ENCODE measurements around the gene CCDC154. TPM values are rescaled to one million over a fixed set of nuclear protein-coding genes. Genes with fewer than 3 reads are reported as not detected.
A peak's percentile ranks its signal among the peaks of the same experiment; 100 is the strongest.

The CCDC154 gene
- total and polyA plus RNA-seq, 9 of the 15 experiments (the other 6 are each of a cell fraction or from before 2014, with no cell fraction given) = 0.15 to 1.4 (median 0.20) TPM; not detected in 5

DNA sequence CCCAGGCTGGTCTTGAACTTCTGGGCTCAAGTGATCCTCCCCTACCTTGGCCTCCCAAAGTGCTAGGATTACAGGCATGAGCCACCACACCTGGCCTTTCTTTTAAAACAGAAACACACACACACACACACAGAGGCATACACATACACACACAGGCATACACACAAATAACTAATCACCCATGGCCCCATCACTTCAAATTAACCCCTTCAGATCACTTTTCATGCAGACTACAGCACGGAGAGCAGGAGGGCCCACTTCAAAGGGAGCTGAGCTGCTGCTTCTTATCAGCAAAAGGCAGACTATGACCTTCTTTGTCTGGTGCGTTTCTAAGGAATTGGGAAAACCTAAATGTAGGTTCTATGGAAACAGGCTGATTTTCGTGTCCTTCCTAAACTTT, 28.6 kb upstream of the CCDC154 start (continued):
- no peak for TF ChIP-seq DNMT1 (IDR thresholded peaks at IDR 0.05)
- TF ChIP-seq, protein P1, sequence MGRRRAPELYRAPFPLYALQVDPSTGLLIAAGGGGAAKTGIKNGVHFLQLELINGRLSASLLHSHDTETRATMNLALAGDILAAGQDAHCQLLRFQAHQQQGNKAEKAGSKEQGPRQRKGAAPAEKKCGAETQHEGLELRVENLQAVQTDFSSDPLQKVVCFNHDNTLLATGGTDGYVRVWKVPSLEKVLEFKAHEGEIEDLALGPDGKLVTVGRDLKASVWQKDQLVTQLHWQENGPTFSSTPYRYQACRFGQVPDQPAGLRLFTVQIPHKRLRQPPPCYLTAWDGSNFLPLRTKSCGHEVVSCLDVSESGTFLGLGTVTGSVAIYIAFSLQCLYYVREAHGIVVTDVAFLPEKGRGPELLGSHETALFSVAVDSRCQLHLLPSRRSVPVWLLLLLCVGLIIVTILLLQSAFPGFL (CRISPR knock-in tag; IDR thresholded peaks at IDR 0.05) = no peak
- TF ChIP-seq ARID1B (IDR thresholded peaks at IDR 0.05) = peak; percentile 84
- no peak for TF ChIP-seq RFX1 (IDR thresholded peaks at IDR 0.05)
- no peak for TF ChIP-seq ZSCAN32 (CRISPR knock-in tag; IDR thresholded peaks at IDR 0.05)
- peak in 1 of 2 experiments; percentile 77; a peak in 2 of 4 replicates for TF ChIP-seq HDAC1 (IDR thresholded peaks at IDR 0.05)
- TF ChIP-seq, protein P2, sequence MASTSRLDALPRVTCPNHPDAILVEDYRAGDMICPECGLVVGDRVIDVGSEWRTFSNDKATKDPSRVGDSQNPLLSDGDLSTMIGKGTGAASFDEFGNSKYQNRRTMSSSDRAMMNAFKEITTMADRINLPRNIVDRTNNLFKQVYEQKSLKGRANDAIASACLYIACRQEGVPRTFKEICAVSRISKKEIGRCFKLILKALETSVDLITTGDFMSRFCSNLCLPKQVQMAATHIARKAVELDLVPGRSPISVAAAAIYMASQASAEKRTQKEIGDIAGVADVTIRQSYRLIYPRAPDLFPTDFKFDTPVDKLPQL (IDR thresholded peaks at IDR 0.05; ENCODE audit: extremely low read depth, insufficient read length) = no peak
- TF ChIP-seq POLR2AphosphoS2 (IDR thresholded peaks at IDR 0.05; ENCODE audit: low read length) = no peak
- TF ChIP-seq, protein P3, sequence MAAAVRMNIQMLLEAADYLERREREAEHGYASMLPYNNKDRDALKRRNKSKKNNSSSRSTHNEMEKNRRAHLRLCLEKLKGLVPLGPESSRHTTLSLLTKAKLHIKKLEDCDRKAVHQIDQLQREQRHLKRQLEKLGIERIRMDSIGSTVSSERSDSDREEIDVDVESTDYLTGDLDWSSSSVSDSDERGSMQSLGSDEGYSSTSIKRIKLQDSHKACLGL (CRISPR knock-in tag; IDR thresholded peaks at IDR 0.05; ENCODE audit: borderline replicate concordance, poor library complexity, severe bottlenecking) = no peak
- TF ChIP-seq BACH1 (tag; IDR thresholded peaks at IDR 0.05) = no peak
- TF ChIP-seq, protein P4, sequence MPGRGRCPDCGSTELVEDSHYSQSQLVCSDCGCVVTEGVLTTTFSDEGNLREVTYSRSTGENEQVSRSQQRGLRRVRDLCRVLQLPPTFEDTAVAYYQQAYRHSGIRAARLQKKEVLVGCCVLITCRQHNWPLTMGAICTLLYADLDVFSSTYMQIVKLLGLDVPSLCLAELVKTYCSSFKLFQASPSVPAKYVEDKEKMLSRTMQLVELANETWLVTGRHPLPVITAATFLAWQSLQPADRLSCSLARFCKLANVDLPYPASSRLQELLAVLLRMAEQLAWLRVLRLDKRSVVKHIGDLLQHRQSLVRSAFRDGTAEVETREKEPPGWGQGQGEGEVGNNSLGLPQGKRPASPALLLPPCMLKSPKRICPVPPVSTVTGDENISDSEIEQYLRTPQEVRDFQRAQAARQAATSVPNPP (IDR thresholded peaks at IDR 0.05; ENCODE audit: borderline replicate concordance, insufficient read depth, insufficient read length) = no peak
- TF ChIP-seq HDAC3 (IDR thresholded peaks at IDR 0.05; ENCODE audit: borderline replicate concordance, partially characterized antibody) = no peak
- no peak for TF ChIP-seq SIRT6 (IDR thresholded peaks at IDR 0.05; ENCODE audit: low read depth, low read length)
- no peak for TF ChIP-seq MECOM (CRISPR knock-in tag; IDR thresholded peaks at IDR 0.05)
- no peak for TF ChIP-seq GABPA (tag; conservative IDR thresholded peaks at IDR 0.05; ENCODE audit: low read depth)
- TF ChIP-seq FOS (IDR thresholded peaks at IDR 0.05; ENCODE audit: extremely low read depth, insufficient read length) = no peak
- TF ChIP-seq, protein P5, sequence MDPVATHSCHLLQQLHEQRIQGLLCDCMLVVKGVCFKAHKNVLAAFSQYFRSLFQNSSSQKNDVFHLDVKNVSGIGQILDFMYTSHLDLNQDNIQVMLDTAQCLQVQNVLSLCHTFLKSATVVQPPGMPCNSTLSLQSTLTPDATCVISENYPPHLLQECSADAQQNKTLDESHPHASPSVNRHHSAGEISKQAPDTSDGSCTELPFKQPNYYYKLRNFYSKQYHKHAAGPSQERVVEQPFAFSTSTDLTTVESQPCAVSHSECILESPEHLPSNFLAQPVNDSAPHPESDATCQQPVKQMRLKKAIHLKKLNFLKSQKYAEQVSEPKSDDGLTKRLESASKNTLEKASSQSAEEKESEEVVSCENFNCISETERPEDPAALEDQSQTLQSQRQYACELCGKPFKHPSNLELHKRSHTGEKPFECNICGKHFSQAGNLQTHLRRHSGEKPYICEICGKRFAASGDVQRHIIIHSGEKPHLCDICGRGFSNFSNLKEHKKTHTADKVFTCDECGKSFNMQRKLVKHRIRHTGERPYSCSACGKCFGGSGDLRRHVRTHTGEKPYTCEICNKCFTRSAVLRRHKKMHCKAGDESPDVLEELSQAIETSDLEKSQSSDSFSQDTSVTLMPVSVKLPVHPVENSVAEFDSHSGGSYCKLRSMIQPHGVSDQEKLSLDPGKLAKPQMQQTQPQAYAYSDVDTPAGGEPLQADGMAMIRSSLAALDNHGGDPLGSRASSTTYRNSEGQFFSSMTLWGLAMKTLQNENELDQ (CRISPR knock-in tag; IDR thresholded peaks at IDR 0.05; ENCODE audit: borderline replicate concordance) = no peak
- no peak for TF ChIP-seq GABPB2 (CRISPR knock-in tag; conservative IDR thresholded peaks at IDR 0.05)
- TF ChIP-seq MAZ (CRISPR knock-in tag; conservative IDR thresholded peaks at IDR 0.05 in 1 of 2, IDR thresholded peaks at IDR 0.05 in 1 of 2) = no peak
- TF ChIP-seq DACH1 (IDR thresholded peaks at IDR 0.05; ENCODE audit: partially characterized antibody) = peak; percentile 41
- TF ChIP-seq POLR2AphosphoS5 (IDR thresholded peaks at IDR 0.05; ENCODE audit: control insufficient read depth, insufficient read depth, low read depth, low read length) = peak; percentile 53; the same call in 1 of the 2 replicates
- peak; percentile 56 for TF ChIP-seq ARHGAP35 (IDR thresholded peaks at IDR 0.05; ENCODE audit: partially characterized antibody)
- no peak for TF ChIP-seq ZNF282 (CRISPR knock-in tag; IDR thresholded peaks at IDR 0.05)
- peak; percentile 14; the same call in 1 of the 2 replicates for TF ChIP-seq ZNF316 (IDR thresholded peaks at IDR 0.05)
